GM12872 (cell line): ENCODE measurements around the gene MS4A7.

Source experiments
- CTCF ChIP-seq: IDR thresholded peaks from 3 replicates; pipeline ENCODE4 v1.5.1; 2011; ENCODE audit warnings: low read depth, mild to moderate bottlenecking, low read length, moderate library complexity; ENCODE audit not compliant: insufficient read depth

Gene MS4A7

GRCh38 chr11:60428517-60428916, 50.2 kb downstream of the MS4A7 start:
- TF ChIP-seq CTCF: no peak

- TF ChIP-seq CTCF: no peak
These were observed 50.9 kb downstream of the MS4A7 start, which contains the start of gene MS4A5 for GRCh38 chr11:60429272-60429671. Gene MS4A5, plus strand, starts transcription at chr11:60429572. Its CDS starts 103 bp downstream, at chr11:60429675.

- no peak for TF ChIP-seq CTCF
These were observed 52.9 kb downstream of the MS4A7 start for GRCh38 chr11:60431251-60431650.

DNA sequence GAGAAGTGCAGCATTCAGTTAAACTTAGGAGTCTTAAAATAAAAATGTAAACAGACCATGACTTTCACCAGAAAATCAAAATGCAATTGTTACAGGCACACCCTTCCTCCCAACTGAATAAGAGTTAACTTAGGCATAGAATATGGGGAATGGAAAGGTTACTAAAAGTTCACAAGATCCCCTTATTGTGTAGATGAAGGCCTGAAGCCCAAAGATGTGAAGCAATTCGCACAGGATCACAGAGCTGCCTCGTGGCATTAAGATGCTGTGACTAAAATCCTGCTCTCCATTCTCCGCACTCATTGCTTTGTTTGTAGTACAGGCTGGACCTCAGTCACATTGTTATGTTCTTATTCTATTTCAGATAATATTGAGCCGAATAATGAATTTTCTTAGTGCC, 55.1 kb downstream of the MS4A7 start:
- TF ChIP-seq CTCF: no peak
